Esophagus mucosa (tissue), 1 donor: ENCODE results near the gene HOXB3. TPM values are rescaled to one million over a fixed set of nuclear protein-coding genes. Genes with fewer than 3 reads are reported as not detected.
"Not testable (repeated sequence)": the region's sequence is repeated elsewhere in the genome, so short reads cannot be mapped to it uniquely, and the experiment has no call there.

Experiments
- ATAC-seq: fragments of 200-7000 bp; cut with Tn5 transposase; one replicate; pipeline ENCODE4 v1.9.1; 2020
- total RNA-seq: library from RNA; stranded (reverse); gene quantifications from one replicate; pipeline ENCODE4 v1.2.4, GENCODE V29; 2023
- donor health status: DM: yes; HTN: yes; CAD: no.

Gene HOXB3
- total RNA-seq, 1 donor from 2014 or later = 6.0 TPM

- no peak for ATAC-seq
Observed at GRCh38 chr17:48543854-48544348, 46.1 kb downstream of the HOXB3 start.

GRCh38 chr17:48543107-48543853 lies 46.8 kb downstream of the HOXB3 start:
- ATAC-seq = peak; percentile 67

GRCh38 chr17:48542698-48543106 lies 47.3 kb downstream of the HOXB3 start:
- no peak for ATAC-seq

GRCh38 chr17:48542114-48542656 lies 47.9 kb downstream of the HOXB3 start:
- peak; percentile 5 for ATAC-seq

GRCh38 chr17:48541577-48542113 lies 48.4 kb downstream of the HOXB3 start:
- ATAC-seq = peak; percentile 30

GRCh38 chr17:48541036-48541576 lies 48.9 kb downstream of the HOXB3 start:
- no peak for ATAC-seq

- no peak for ATAC-seq
Observed at GRCh38 chr17:48540213-48540612, 49.8 kb downstream of the HOXB3 start.

GRCh38 chr17:48539177-48539576 lies 50.9 kb downstream of the HOXB3 start:
- ATAC-seq = peak; percentile 27

- no peak for ATAC-seq
Observed at GRCh38 chr17:48537316-48537715, 52.7 kb downstream of the HOXB3 start.

GRCh38 chr17:48535793-48536559 lies 54.1 kb downstream of the HOXB3 start:
- ATAC-seq = not testable (repeated sequence)

- ATAC-seq = no peak
Observed at GRCh38 chr17:48532261-48532660, 57.8 kb downstream of the HOXB3 start.

- ATAC-seq = no peak
Observed at GRCh38 chr17:48530887-48531272, 59.2 kb downstream of the HOXB3 start, which contains the start of gene HOXB1. Gene HOXB1 (minus strand): TSS chr17:48531011. CDS start chr17:48530904, 107 bp downstream.

- no peak for ATAC-seq
Observed at GRCh38 chr17:48530208-48530886, 59.7 kb downstream of the HOXB3 start.

GRCh38 chr17:48529683-48530009 lies 60.4 kb downstream of the HOXB3 start:
- ATAC-seq = peak; percentile 84

GRCh38 chr17:48528936-48529682 lies 60.9 kb downstream of the HOXB3 start:
- ATAC-seq = peak; percentile 80

- no peak for ATAC-seq
Observed at GRCh38 chr17:48528153-48528935, 61.7 kb downstream of the HOXB3 start.

- ATAC-seq = no peak
Observed at GRCh38 chr17:48527547-48527932, 62.5 kb downstream of the HOXB3 start.

- ATAC-seq = no peak
Observed at GRCh38 chr17:48526608-48527546, 63.2 kb downstream of the HOXB3 start.

GRCh38 chr17:48523010-48523409 lies 67.0 kb downstream of the HOXB3 start:
- ATAC-seq = no peak
